Activated CD8-positive, alpha-beta memory T cell treated with anti-CD3 and anti-CD28 coated beads, Interleukin-2, amount 50 U/mL, for 4 hours (primary cell): ENCODE data around the gene ADD1.
"Not testable (repeated sequence)": the region's sequence is repeated elsewhere in the genome, so short reads cannot be mapped to it uniquely, and the experiment has no call there.

Source experiments
- DNase-seq: peaks from one replicate; pipeline ENCODE4 v3.0.0-alpha.2; 2020

Gene ADD1

GRCh38 chr4:2937986-2938385 lies 94.3 kb downstream of the ADD1 start:
- no peak for DNase-seq

GRCh38 chr4:2938411-2938810 lies 94.8 kb downstream of the ADD1 start:
- not testable (repeated sequence) for DNase-seq

GRCh38 chr4:2938906-2939305 lies 95.3 kb downstream of the ADD1 start:
- no peak for DNase-seq

GRCh38 chr4:2939383-2940243 lies 96.0 kb downstream of the ADD1 start:
- DNase-seq: no peak

GRCh38 chr4:2940267-2941137 lies 96.9 kb downstream of the ADD1 start:
- no peak for DNase-seq

- no peak for DNase-seq
These were observed 97.7 kb downstream of the ADD1 start for GRCh38 chr4:2941138-2942036.

GRCh38 chr4:2942037-2942531 lies 98.4 kb downstream of the ADD1 start:
- DNase-seq: no peak

GRCh38 chr4:2942532-2943363 lies 99.1 kb downstream of the ADD1 start:
- DNase-seq: no peak

GRCh38 chr4:2943364-2944090 lies 99.9 kb downstream of the ADD1 start:
- no peak for DNase-seq

- DNase-seq: no peak
These were observed 100.4 kb downstream of the ADD1 start for GRCh38 chr4:2944091-2944482.

- no peak for DNase-seq
These were observed 101.2 kb downstream of the ADD1 start for GRCh38 chr4:2944586-2945526.

- DNase-seq: not testable (repeated sequence)
These were observed 102.3 kb downstream of the ADD1 start for GRCh38 chr4:2945619-2946604.

GRCh38 chr4:2946812-2947600 lies 103.4 kb downstream of the ADD1 start:
- no peak for DNase-seq

GRCh38 chr4:2947926-2948325 lies 104.3 kb downstream of the ADD1 start:
- DNase-seq: no peak

- DNase-seq: no peak
These were observed 105.5 kb downstream of the ADD1 start for GRCh38 chr4:2948895-2949781.

GRCh38 chr4:2949782-2950125 lies 106.1 kb downstream of the ADD1 start:
- DNase-seq: no peak
